Endothelial cell of umbilical vein (primary cell): Measurements from ENCODE around the gene NUMBL.

Experiments used
- POLR2AphosphoS5 ChIP-seq: IDR thresholded peaks from 2 replicates; pipeline ENCODE4 v1.6.1; 2012; ENCODE audit warnings: low read depth, mild to moderate bottlenecking, control low read depth, low read length, moderate library complexity; ENCODE audit not compliant: insufficient read depth
- TF ChIP-seq, protein P1 (sequence below), 2 donors: IDR thresholded peaks; 1 replicate in 1 of 2; 2 replicates in 1 of 2; pipeline ENCODE4 v1.5.1; 2011; ENCODE audit warnings: low read length in 2 of 2, mild to moderate bottlenecking in 2 of 2, moderate library complexity in 2 of 2, control low read depth in 1 of 2, inconsistent platforms in 1 of 2, low read depth in 1 of 2; ENCODE audit not compliant: insufficient read depth in 1 of 2; ENCODE audit errors: extremely low read depth in 1 of 2

DNA sequence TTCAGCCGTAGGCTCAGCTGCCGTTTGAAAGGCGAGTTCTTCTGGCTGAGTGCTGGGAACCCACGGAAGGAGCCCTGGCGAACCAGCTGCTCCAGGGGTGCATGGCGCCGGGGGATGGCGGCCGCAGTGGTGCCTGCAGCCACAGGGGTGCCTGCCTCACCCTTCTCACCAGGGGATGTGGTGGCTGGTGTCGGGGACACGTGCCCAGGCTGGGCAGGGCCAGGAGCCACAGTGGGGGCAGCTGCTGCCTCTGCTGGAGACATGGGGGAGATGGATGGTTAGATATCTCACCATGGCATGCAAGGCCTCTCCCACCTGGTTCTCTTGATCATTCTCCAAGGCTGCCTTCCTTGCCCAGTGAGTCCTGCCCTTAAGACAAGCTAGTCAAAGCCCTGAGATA, 17.1 kb downstream of the NUMBL start:
- no peak for TF ChIP-seq POLR2AphosphoS5
- TF ChIP-seq, protein P1, sequence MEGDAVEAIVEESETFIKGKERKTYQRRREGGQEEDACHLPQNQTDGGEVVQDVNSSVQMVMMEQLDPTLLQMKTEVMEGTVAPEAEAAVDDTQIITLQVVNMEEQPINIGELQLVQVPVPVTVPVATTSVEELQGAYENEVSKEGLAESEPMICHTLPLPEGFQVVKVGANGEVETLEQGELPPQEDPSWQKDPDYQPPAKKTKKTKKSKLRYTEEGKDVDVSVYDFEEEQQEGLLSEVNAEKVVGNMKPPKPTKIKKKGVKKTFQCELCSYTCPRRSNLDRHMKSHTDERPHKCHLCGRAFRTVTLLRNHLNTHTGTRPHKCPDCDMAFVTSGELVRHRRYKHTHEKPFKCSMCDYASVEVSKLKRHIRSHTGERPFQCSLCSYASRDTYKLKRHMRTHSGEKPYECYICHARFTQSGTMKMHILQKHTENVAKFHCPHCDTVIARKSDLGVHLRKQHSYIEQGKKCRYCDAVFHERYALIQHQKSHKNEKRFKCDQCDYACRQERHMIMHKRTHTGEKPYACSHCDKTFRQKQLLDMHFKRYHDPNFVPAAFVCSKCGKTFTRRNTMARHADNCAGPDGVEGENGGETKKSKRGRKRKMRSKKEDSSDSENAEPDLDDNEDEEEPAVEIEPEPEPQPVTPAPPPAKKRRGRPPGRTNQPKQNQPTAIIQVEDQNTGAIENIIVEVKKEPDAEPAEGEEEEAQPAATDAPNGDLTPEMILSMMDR (IDR thresholded peaks at IDR 0.05; ENCODE audit: extremely low read depth in 1 of 2, insufficient read depth in 1 of 2, low read depth in 1 of 2, low read length in 2 of 2), result no peak
